HUDEP-2 (cell line): Measurements from ENCODE around the gene STEAP2.

Source experiments
- DNase-seq, 76 experiments: peaks; one replicate each; lab custom pipeline; 2025; ENCODE audit not compliant: unreplicated experiment in 76 of 76; lab: John Stamatoyannopoulos, UW

The STEAP2 gene

GRCh38 chr7:90267263-90267858, 55.8 kb downstream of the STEAP2 start:
- no peak for DNase-seq

DNA sequence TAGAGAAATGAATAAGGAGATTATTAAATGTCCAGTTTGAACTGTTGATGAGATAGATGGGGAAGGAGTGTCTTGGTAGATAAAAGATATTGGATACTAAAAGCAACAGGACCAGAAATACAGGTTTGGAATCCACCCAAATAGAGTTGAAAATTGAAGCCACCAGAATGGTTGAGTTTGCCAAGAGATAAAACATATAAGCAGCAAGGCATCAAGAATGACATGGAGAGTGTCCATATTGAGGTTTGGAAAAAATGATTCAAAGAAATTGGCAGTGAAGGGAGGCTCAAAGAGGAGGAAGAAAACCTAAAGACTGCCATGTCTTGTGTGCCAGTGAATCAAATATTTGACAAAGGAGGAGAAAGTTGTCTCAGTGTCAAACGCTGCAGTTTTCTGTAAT, 57.6 kb downstream of the STEAP2 start:
- no peak for DNase-seq

DNA sequence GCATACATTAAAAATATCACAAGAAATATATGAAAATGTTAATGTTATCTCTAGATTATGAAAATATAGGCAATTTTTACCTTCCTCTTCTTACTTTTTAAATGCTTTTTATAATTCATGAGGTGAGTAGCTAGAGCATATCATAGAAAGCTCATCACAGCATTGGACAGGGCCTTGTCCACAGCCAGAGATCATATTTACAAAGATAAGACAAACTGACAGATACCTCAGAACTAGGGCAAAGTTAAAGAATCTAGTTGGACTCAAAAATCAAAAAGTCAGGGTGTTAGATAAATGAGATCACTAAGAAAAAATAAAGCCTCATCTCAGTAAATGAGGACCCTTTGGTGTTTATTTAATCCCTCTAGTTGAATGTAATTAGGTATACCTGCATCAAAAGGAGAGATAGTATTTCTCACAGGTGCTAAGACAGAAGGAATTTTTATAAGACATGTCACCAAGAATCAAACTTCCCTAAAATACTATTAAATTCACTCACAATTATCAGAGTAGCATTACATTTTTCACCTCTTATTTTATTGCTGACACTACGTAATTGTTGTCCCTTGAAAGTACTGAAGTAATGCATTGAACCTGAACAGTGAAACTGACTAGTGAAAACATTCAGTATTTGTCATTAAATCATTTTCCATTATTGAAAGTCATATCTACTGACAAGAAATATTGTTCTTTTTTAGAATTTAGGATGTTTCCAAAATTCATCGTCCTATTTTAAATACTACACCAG, 59.1 kb downstream of the STEAP2 start:
- no peak for DNase-seq

DNA sequence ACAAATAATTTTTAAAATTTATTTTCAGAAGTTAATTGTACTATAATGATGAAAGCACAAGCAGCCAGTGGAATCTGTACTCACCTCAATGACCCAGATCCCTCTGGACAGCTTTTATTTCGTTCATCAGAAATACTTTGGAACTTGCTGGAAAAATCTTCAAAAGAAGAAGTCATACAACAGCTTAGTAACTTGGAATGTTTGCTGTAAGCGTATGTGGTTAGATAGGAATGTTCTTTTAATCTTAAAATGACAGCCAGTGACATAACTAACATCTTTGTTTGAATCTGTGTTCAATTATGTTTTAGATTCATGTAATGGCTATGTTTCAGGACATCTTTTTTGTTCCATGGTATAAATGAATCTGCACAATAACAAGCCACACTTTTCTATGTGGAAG, 60.2 kb downstream of the STEAP2 start:
- DNase-seq: no peak

DNA sequence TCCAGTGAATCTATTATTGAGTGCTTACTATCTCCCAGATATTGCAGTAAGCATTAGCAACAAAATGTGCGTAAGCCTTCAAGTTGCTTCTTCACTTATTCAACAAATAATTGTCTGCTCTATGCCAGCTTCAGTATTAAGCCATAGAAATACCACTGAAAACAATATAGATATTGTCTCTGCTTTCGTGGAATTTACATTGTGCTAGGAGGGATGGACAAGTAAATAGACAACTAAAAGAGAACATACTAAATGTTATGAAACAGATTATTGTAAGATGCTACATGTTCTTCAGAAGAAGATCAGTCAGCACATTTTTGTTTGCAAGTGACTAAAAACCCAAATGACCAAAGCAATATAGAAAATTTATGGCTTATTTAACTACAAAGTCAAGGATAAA, 60.7 kb downstream of the STEAP2 start:
- DNase-seq: no peak

DNA sequence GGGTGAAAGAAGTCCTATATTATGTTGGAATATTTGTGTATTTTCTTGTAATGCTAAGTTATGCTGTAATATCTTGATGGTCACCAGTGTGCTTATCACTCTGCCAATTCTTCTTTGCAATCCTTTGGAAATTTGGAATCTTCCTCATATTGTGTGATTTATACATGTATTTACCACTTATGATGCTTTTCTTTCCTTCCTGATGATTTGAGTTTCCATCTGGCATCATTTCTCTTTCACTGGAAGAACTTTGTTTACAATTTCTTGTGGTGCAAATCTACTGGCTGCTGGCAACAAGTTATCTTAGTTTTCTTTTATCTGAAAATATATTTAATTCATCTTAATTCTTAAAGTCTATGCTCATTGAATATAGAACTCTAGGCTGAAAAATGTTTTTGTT, 62.6 kb downstream of the STEAP2 start:
- DNase-seq: no peak

- DNase-seq: no peak
These were observed 64.6 kb downstream of the STEAP2 start for GRCh38 chr7:90276033-90276728.
